ENCODE results near the gene NANP.
A peak's percentile ranks its signal among the peaks of the same experiment; 100 is the strongest.

The NANP gene

GRCh38 chr20:25623736-25624499 lies at the start of gene NANP:
TSS of gene NANP (minus strand) at chr20:25624014. CDS start at chr20:25623948, 66 bp downstream.
- no peaks in the 10 kb centered on the region for H3K27me3 ChIP-seq (ENCODE audit: low read depth, low read length)
- H3K79me2 ChIP-seq (ENCODE audit: low read length): peaks cover 49% of the 10 kb centered on the region
- H3K27ac ChIP-seq (ENCODE audit: low read length): peak within 1 kb of the TSS; percentile 84
- peaks cover 24% of the 10 kb centered on the region for H3K4me1 ChIP-seq (ENCODE audit: low read length)
- H3K9ac ChIP-seq (ENCODE audit: low read length): peak within 1 kb of the TSS; percentile 94
- H2AFZ ChIP-seq (ENCODE audit: low read depth, low read length): peak within 1 kb of the TSS; percentile 98
- peak within 1 kb of the TSS; percentile 85 for H3K4me3 ChIP-seq (ENCODE audit: low read length)
- TF ChIP-seq EZH2phosphoT487 (IDR thresholded peaks at IDR 0.05; ENCODE audit: low read depth) (no peak), CTCF (IDR thresholded peaks at IDR 0.05; ENCODE audit: low read depth, low read length) (no peak)
- H3K36me3 ChIP-seq (replicated peaks; ENCODE audit: low read depth, low read length): peaks cover 14% of the 10 kb centered on the region
- peaks cover 5% of the 10 kb centered on the region; the same call in 1 of the 2 replicates for H4K20me1 ChIP-seq (ENCODE audit: insufficient read depth, low read length)
- peaks cover 7% of the 10 kb centered on the region; the same call in 1 of the 2 replicates for H3K9me3 ChIP-seq (ENCODE audit: insufficient read depth, low read length)
- H3K4me2 ChIP-seq (ENCODE audit: low read length): peak within 1 kb of the TSS; percentile 95

- H3K4me3 ChIP-seq (ENCODE audit: low read length): no peak overlapping the region
- H3K9ac ChIP-seq (ENCODE audit: low read length): no peak overlapping the region
- H3K9me3 ChIP-seq (ENCODE audit: insufficient read depth, low read length): no peaks in the 10 kb centered on the region
- no peak for TF ChIP-seq EZH2phosphoT487 (IDR thresholded peaks at IDR 0.05; ENCODE audit: low read depth)
- no peak for TF ChIP-seq CTCF (IDR thresholded peaks at IDR 0.05; ENCODE audit: low read depth, low read length)
- no peak overlapping the region for H3K4me2 ChIP-seq (ENCODE audit: low read length)
- no peak overlapping the region for H2AFZ ChIP-seq (ENCODE audit: low read depth, low read length)
- H3K79me2 ChIP-seq (ENCODE audit: low read length): no peaks in the 10 kb centered on the region
- H3K4me1 ChIP-seq (ENCODE audit: low read length): no peaks in the 10 kb centered on the region
- no peaks in the 10 kb centered on the region for H3K27me3 ChIP-seq (ENCODE audit: low read depth, low read length)
- 0 out of 2 replicates have a peak, but pooled peaks cover 7% of the 10 kb centered on the region for H4K20me1 ChIP-seq (ENCODE audit: insufficient read depth, low read length)
- no peak overlapping the region for H3K27ac ChIP-seq (ENCODE audit: low read length)
- peaks cover 48% of the 10 kb centered on the region for H3K36me3 ChIP-seq (replicated peaks; ENCODE audit: low read depth, low read length)
Measured at GRCh38 chr20:25672659-25673235, 48.9 kb upstream of the NANP start.

- Histone ChIP-seq H2AFZ (ENCODE audit: low read depth, low read length) (no peak overlapping the region), H3K79me2 (ENCODE audit: low read length) (no peaks in the 10 kb centered on the region), H3K9me3 (ENCODE audit: insufficient read depth, low read length) (no peaks in the 10 kb centered on the region), H3K9ac (ENCODE audit: low read length) (no peak overlapping the region), H3K36me3 (replicated peaks; ENCODE audit: low read depth, low read length) (peaks cover 21% of the 10 kb centered on the region), H3K4me2 (ENCODE audit: low read length) (no peak overlapping the region), H3K27me3 (ENCODE audit: low read depth, low read length) (no peaks in the 10 kb centered on the region), H3K4me3 (ENCODE audit: low read length) (no peak overlapping the region), H3K4me1 (ENCODE audit: low read length) (peaks cover 7% of the 10 kb centered on the region), H3K27ac (ENCODE audit: low read length) (no peak overlapping the region), H4K20me1 (ENCODE audit: insufficient read depth, low read length) (0 out of 2 replicates have a peak, but pooled peaks cover 4% of the 10 kb centered on the region)
- TF ChIP-seq EZH2phosphoT487 (IDR thresholded peaks at IDR 0.05; ENCODE audit: low read depth) (no peak), CTCF (IDR thresholded peaks at IDR 0.05; ENCODE audit: low read depth, low read length) (no peak)
Measured at GRCh38 chr20:25669826-25670422, 46.1 kb upstream of the NANP start.

GRCh38 chr20:25668446-25668845 lies 44.6 kb upstream of the NANP start:
- no peak for TF ChIP-seq CTCF (IDR thresholded peaks at IDR 0.05; ENCODE audit: low read depth, low read length)
- TF ChIP-seq EZH2phosphoT487 (IDR thresholded peaks at IDR 0.05; ENCODE audit: low read depth): no peak
- peaks cover 7% of the 10 kb centered on the region for H3K4me1 ChIP-seq (ENCODE audit: low read length)
- H3K4me2 ChIP-seq (ENCODE audit: low read length): no peak overlapping the region
- no peaks in the 10 kb centered on the region for H3K9me3 ChIP-seq (ENCODE audit: insufficient read depth, low read length)
- no peaks in the 10 kb centered on the region for H3K27me3 ChIP-seq (ENCODE audit: low read depth, low read length)
- peaks cover 6% of the 10 kb centered on the region for H3K36me3 ChIP-seq (replicated peaks; ENCODE audit: low read depth, low read length)
- H2AFZ ChIP-seq (ENCODE audit: low read depth, low read length): no peak overlapping the region
- no peak overlapping the region for H3K9ac ChIP-seq (ENCODE audit: low read length)
- no peak overlapping the region for H3K27ac ChIP-seq (ENCODE audit: low read length)
- H3K4me3 ChIP-seq (ENCODE audit: low read length): no peak overlapping the region
- H4K20me1 ChIP-seq (ENCODE audit: insufficient read depth, low read length): 0 out of 2 replicates have a peak, but pooled peaks cover 4% of the 10 kb centered on the region
- no peaks in the 10 kb centered on the region for H3K79me2 ChIP-seq (ENCODE audit: low read length)

Data from OCI-LY3 (cell line).